LNCAP (cell line): ENCODE measurements around the gene PDE4C.

Source experiments
- TF ChIP-seq, protein P1 (sequence below): fragments of 450-650 bp; IDR thresholded peaks from 2 replicates; pipeline ENCODE4 v1.5.1; 2017; ENCODE audit warnings: mild to moderate bottlenecking

Gene PDE4C

GRCh38 chr19:18190278-18190677 is 36.0 kb downstream of the PDE4C start:
- TF ChIP-seq, protein P1, sequence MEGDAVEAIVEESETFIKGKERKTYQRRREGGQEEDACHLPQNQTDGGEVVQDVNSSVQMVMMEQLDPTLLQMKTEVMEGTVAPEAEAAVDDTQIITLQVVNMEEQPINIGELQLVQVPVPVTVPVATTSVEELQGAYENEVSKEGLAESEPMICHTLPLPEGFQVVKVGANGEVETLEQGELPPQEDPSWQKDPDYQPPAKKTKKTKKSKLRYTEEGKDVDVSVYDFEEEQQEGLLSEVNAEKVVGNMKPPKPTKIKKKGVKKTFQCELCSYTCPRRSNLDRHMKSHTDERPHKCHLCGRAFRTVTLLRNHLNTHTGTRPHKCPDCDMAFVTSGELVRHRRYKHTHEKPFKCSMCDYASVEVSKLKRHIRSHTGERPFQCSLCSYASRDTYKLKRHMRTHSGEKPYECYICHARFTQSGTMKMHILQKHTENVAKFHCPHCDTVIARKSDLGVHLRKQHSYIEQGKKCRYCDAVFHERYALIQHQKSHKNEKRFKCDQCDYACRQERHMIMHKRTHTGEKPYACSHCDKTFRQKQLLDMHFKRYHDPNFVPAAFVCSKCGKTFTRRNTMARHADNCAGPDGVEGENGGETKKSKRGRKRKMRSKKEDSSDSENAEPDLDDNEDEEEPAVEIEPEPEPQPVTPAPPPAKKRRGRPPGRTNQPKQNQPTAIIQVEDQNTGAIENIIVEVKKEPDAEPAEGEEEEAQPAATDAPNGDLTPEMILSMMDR = no peak

GRCh38 chr19:18185538-18185937 is 40.7 kb downstream of the PDE4C start:
- TF ChIP-seq, protein P1 = no peak

GRCh38 chr19:18183529-18183928 is 42.7 kb downstream of the PDE4C start:
- TF ChIP-seq, protein P1 = no peak

DNA sequence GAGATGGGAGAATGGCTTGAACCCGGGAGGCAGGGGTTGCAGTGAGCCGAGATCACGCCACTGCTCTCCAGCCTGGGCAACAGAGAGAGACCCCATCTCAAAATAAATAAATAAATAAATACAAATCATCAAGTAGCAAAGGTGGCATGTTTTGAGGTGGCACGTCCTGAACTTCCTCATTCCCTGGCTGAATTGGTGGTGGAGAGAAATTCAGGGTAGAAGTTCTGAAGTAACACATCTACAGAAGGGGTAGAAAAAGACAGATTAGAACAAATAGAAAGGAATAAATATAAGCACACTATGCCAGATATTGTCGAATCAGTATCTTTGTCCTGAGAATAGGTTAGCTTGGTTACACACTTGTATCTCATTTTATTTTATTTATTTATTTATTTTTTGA is 46.3 kb downstream of the PDE4C start:
- TF ChIP-seq, protein P1 = no peak

DNA sequence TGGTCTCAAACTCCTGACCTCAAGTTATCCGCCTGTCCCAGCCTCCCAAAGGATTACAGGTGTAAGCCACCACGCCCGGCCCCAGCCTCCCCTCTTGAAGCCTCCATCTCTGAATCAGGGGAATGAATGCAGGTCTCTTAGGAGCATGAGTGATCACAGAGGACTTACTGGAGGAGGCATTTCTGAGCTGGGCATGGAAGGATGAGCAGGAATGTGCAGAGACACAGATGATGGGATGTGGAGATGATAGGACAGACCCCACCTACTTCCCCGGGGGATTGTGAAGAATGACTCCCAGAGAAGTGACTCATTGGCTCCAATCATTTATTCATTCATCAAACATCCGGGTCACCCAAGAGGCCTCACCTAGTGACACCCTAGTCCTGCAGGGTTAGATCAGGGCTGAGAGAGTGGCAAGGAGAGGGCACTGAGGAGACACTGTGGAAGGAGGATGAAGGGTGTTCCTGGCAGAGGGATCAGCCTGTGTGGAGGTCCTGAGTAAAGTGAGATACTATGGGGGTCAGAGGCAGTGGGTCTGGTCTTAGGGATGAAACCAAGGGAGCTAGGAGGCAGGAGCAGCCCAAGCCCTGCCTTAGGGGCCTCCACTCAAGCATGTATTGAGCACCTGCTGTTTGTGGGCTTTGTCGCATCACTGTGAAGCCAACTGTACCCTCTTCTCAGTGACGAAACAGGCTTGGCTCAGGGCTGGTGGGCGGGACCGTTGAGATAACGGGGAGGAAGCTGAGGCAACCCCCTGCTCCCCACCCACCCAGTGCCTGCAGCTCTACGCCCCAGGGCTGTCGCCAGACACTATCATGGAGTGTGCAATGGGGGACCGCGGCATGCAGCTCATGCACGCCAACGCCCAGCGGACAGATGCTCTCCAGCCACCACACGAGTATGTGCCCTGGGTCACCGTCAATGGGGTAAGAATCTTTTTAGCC is 49.6 kb downstream of the PDE4C start:
- TF ChIP-seq, protein P1 = no peak

GRCh38 chr19:18174983-18175382 is 51.3 kb downstream of the PDE4C start:
- TF ChIP-seq, protein P1 = no peak
